GM19193 (cell line): ENCODE measurements around the gene CD226.

Experiments used
- POLR2A ChIP-seq: IDR thresholded peaks from 4 replicates; pipeline ENCODE4 v1.6.1; 2011; ENCODE audit not compliant: insufficient read depth, insufficient read length; ENCODE audit errors: extremely low read depth

Gene CD226

GRCh38 chr18:69961718-69962117 lies 14.0 kb upstream of the CD226 start:
- no peak for TF ChIP-seq POLR2A

DNA sequence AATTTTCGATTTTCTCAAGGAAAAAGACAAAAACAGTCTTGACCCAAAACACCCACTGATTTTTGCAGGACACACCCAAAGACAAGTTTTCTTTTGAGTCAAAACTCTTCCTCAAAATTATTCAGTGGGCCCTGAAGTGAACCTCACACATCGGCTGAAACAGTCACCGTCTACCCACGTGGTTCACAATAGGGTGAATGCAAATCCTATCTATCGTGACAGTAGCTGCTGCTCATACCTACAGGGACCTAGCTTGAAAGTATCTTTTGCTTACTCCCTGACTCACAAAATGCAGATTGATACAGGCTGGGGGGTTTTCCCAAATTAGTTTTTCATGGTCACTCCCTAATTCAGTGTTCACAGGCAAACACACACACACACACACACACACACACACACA lies 10.7 kb upstream of the CD226 start:
- TF ChIP-seq POLR2A = no peak

DNA sequence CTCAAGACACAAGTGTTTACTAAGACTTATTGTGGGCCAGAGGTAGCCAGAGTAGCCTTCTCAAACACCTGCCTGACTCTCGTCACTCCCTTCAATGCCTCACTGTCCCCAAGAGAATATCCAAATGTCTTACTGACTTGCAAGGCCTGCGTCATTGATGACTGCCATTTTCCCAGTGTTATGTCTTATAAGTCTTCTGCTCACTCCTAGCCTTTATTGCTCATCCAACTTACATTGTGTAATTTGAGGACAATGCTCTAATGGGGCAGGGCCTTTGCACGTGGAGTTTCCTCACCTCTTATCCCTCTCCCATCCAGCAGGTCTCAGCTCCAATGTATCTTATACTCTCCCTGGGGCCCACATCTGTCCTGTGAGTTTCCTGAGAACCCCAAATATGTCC lies 10.1 kb upstream of the CD226 start:
- TF ChIP-seq POLR2A = no peak

DNA sequence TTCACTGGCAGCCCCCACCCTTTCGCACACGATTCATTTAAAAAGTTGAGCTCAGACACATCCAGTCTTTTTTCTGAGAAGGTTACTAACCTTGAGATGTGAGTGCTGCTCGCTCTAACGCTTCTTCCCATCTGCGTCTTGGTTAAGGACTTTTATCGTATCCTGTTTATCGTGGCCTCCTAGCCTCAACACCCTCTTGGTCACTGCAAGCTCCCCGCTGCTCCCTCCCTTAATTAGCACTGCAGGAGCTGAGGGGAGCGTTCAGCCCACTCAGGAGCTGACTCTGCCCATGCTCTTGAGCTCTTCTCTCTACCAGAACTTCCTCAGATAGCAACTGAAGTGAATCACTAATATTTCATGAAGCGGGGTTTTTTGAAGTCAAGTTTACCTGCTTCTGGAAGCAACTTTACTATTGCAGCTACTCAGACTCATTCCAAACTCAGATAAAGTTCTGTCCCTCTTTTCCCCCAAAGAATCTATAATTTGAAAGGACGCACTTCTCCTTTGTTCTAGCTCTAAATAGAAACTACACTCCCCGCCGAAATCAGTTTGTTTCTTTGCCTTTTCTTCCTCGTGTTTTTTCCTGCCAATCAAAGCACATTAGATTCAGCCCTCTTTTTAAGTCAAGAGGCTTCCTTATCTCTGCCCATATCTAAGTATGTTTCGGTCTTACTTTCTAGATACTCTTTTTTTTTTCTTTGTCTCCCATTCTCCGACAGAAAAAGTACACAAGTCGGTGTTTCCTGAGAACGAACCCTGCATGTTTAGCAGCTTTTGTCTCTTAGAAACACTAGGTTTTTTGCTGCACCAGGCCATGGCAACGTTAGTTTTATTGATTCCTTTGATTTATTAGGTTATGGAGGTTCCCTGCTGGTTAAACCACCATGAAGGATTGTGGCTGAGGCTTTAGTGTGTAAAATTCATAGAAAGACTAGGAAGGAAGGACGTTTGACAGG lies 9.3 kb upstream of the CD226 start:
- no peak for TF ChIP-seq POLR2A

GRCh38 chr18:69956057-69956456 lies 8.4 kb upstream of the CD226 start:
- TF ChIP-seq POLR2A = no peak

- no peak for TF ChIP-seq POLR2A
Measured at GRCh38 chr18:69954719-69955480, 7.2 kb upstream of the CD226 start.

GRCh38 chr18:69953191-69953590 lies 5.5 kb upstream of the CD226 start:
- TF ChIP-seq POLR2A = no peak

GRCh38 chr18:69951182-69951581 lies 3.5 kb upstream of the CD226 start:
- no peak for TF ChIP-seq POLR2A

DNA sequence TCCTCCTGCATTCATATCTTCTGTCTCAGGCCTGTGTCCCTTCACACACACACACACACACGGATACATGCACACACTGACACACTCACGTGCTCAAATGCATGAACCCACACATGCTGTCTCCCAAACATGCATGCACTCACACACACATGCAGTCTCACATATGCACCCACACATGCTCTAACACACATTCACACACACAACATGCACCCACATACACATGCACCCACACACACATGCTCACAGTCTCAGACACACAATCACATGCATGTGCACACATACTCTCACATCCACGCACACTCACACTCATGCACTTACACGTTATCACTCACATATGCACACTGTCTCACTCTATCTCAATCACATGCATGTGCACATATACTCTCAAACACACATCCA lies 1.9 kb upstream of the CD226 start:
- peak; percentile 31 for TF ChIP-seq POLR2A

DNA sequence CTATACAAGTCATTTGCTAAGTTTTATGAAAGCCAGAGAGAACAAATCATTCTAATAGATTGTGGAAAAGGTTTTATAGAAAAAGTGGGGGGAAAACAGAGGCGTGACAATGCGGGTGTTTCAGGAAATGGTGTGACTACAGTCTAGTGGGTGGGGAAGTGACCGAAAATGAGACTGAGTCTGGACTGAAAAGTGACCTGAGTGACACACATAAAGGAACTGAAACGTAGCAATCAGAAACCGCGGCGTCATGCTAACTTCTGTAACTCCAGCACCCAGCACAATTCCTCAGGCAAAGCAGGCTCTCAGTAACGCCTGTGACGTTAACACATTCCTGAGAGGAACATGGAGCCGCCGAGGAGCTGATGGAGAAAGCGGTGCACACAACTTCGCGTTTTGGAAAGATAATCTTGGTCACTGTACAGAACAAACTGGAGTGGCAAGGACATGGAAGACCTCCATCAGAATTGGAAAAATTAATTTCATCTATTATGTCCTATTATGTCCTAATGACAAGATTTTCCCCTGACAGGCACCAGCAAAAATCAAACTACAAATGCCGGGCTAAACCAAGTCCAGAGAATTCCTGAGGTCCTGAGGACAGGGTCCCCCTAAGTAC lies 1.4 kb upstream of the CD226 start:
- no peak for TF ChIP-seq POLR2A

- TF ChIP-seq POLR2A = no peak
Measured at GRCh38 chr18:69948256-69948655, 583 bp upstream of the CD226 start.

DNA sequence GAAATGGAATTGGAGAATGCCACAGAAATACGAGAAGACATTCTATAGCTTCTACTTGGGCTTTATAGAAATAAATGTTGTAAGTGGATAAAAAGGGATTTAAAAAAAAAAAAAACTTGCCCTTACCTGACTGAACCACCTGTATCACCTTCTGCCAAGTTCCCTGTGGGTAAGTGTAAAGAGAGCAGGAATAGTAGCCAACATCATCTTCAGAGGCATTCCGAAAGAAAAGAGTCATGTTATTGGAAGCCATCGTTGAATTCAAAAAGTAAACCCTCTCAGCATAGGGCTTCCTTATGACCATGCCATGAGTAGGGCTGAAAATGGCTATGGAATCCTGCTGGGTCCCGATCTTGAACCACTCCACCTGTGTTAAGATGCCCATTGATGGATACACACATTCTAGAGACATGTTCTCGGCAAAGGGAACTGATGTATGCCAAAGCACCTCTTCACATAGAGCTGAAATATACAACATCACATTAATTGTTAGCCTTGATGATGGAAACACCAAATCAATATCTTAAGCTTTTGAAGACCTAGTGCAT lies 991 bp downstream of the CD226 start:
- peak; percentile 12 for TF ChIP-seq POLR2A

DNA sequence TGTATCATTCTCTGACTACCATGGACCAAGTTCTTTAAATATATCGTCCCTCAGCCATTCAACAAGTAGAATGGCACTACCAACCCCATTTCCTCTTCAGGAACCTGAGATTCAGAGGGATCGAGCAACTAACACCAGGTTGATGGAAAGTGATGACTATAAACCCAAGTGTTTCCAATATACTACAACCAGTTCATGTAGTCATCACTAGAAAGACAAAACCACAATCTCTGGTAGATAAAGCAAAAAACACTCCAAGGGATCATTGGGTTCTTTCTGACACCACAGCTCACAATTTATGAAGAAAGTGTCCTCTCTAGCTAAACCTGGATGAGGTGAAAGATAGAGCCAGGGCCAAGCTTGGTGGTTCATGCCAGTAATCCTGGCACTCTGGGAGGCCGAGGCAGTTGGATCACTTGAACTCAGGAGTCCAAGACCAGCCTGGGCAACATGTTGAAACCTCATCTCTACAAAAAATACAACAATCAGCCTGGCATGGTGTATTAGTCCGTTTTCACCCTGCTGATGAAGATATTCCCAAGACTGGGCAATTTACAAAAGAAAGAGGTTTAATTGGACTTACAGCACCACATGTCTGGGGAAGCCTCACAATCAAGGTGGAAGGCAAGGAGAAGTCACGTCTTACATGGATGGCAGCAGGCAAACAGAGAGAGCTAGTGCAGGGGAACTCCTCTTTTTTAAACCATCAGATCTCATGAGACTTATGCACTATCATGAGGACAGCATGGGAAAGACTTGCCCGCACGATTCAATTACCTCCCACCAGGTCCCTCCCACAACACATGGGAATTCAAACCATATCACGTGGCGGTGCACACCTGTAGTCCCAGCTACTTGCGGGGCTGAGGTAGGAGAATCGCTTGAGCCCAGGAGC lies 2.2 kb downstream of the CD226 start:
- no peak for TF ChIP-seq POLR2A

DNA sequence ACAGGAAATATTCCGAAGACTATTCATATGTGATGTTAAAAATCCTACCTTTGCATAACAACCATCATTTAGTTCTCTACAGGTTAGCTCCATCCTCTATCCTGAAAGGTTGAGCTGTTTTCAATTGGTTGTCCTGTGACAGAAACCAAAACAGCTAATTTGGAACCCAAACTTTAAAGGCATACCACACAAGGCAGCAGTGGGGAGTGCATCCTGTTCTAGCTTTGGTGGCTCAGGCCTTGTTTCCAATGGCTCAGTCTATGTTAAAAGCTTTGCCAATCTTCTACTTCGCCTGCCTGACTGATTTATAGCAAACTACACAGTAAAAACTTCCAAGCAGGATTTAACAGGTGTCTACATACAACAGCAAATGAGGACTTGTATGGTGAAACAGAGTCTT lies 3.2 kb downstream of the CD226 start:
- TF ChIP-seq POLR2A = no peak
